ENCODE data around the gene AACS. TPM values are rescaled to one million over a fixed set of nuclear protein-coding genes. Genes with fewer than 3 reads are reported as not detected.

AACS gene
- total and polyA plus RNA-seq, 4 donors = 15.4 to 33.5 (median 17.6) TPM

DNA sequence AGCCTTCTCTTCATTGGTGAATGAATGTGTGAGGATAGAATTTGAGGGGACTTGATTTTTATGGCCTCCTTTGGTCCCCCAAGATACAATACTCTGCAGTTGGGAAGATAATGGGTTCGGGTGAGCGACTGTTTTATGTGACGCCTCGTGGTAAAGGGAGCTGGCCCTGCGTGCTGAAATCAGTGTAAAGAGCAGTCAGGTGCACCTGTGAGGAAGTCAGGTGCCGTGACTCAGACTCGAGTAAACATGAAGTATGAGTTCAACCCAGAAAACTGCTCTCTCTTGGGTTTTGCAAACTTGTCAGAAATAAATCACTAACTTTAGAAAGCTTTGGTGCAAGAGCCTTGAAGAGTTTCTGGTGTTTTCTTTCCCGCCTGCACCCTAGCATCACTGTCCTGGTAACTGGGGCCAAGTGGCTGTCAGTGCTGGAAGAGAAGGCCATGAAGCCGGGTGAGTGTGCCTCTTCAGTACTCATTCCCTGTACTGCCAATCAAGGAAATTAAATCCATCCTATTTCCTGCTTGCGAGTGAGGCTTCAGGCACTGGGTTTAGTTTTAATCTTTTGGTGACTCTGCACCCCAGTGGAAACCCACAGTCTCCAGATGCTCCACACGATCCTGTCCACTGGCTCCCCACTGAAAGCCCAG lies 59.2 kb downstream of the AACS start:
- H3K4me1 ChIP-seq (ENCODE audit: control insufficient read depth in 5 of 5, insufficient read depth in 5 of 5, low read length in 5 of 5) = peaks cover 0 to 4% (median 0%) of the 10 kb centered on the region in 5 donors
- ATAC-seq (ENCODE audit: insufficient read depth, low FRiP score) (peak; percentile 59), DNase-seq (no peak)
- H3K9ac ChIP-seq (ENCODE audit: insufficient read depth in 1 of 2, low read length in 2 of 2) = no peak overlapping the region
- peak overlapping the region in 1 of 2 donors; percentile 66 for H3K27ac ChIP-seq (ENCODE audit: low read depth in 1 of 2, low read length in 1 of 2)
- H3K9me3 ChIP-seq (ENCODE audit: control insufficient read depth in 4 of 4, insufficient read depth in 3 of 4, low read length in 3 of 4) = no peaks in the 10 kb centered on the region
- TF ChIP-seq, protein P1, sequence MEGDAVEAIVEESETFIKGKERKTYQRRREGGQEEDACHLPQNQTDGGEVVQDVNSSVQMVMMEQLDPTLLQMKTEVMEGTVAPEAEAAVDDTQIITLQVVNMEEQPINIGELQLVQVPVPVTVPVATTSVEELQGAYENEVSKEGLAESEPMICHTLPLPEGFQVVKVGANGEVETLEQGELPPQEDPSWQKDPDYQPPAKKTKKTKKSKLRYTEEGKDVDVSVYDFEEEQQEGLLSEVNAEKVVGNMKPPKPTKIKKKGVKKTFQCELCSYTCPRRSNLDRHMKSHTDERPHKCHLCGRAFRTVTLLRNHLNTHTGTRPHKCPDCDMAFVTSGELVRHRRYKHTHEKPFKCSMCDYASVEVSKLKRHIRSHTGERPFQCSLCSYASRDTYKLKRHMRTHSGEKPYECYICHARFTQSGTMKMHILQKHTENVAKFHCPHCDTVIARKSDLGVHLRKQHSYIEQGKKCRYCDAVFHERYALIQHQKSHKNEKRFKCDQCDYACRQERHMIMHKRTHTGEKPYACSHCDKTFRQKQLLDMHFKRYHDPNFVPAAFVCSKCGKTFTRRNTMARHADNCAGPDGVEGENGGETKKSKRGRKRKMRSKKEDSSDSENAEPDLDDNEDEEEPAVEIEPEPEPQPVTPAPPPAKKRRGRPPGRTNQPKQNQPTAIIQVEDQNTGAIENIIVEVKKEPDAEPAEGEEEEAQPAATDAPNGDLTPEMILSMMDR (IDR thresholded peaks at IDR 0.05; ENCODE audit: control extremely low read depth, extremely low read depth) = no peak
- no peaks in the 10 kb centered on the region for H3K27me3 ChIP-seq (ENCODE audit: control insufficient read depth in 3 of 3, insufficient read depth in 3 of 3, low read length in 2 of 3)
- no peak overlapping the region for H3K4me3 ChIP-seq
- H3K36me3 ChIP-seq (ENCODE audit: control insufficient read depth in 4 of 4, insufficient read depth in 4 of 4, low read length in 4 of 4) = peaks cover 0 to 10% (median 7%) of the 10 kb centered on the region in 4 donors
- WGBS, 2 donors = 71 to 86% methylated on average over 11 of the region's 11 CpGs

DNA sequence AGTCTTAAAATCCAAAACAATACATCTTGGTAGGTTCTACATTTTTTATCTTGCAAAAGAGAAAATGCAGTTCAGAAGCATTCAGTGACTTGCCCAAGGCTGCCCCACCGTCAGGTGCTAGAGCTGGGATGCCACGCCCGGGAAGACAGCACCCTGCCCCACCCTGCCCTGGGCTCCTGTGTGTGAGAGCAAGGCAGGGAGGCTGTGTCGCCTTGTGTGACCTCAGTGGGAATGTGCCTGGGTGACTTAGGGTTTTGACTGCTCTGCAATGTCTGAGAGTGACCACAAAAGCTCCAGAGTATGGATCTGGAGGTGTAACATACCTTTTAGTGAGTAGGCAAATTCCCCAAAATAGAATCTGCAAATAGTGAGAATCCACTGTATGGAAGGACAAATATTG lies 60.0 kb downstream of the AACS start:
- Histone ChIP-seq H3K4me3 (no peak overlapping the region), H3K36me3 (ENCODE audit: control insufficient read depth in 4 of 4, insufficient read depth in 4 of 4, low read length in 4 of 4) (peaks cover 0 to 10% (median 6%) of the 10 kb centered on the region in 4 donors), H3K27me3 (ENCODE audit: control insufficient read depth in 3 of 3, insufficient read depth in 3 of 3, low read length in 2 of 3) (no peaks in the 10 kb centered on the region), H3K27ac (ENCODE audit: low read depth in 1 of 2, low read length in 1 of 2) (peak overlapping the region in 1 of 2 donors; percentile 55), H3K4me1 (ENCODE audit: control insufficient read depth in 5 of 5, insufficient read depth in 5 of 5, low read length in 5 of 5) (peaks cover 0 to 4% (median 0%) of the 10 kb centered on the region in 5 donors), H3K9me3 (ENCODE audit: control insufficient read depth in 4 of 4, insufficient read depth in 3 of 4, low read length in 3 of 4) (peaks cover 0 to 2% (median 0%) of the 10 kb centered on the region in 4 donors), H3K9ac (ENCODE audit: insufficient read depth in 1 of 2, low read length in 2 of 2) (no peak overlapping the region)
- TF ChIP-seq, protein P1 (IDR thresholded peaks at IDR 0.05; ENCODE audit: control extremely low read depth, extremely low read depth) = no peak
- DNase-seq (no peak), ATAC-seq (ENCODE audit: insufficient read depth, low FRiP score) (no peak)
- WGBS, 2 donors = 87 to 90% methylated on average over 4 of the region's 4 CpGs

DNA sequence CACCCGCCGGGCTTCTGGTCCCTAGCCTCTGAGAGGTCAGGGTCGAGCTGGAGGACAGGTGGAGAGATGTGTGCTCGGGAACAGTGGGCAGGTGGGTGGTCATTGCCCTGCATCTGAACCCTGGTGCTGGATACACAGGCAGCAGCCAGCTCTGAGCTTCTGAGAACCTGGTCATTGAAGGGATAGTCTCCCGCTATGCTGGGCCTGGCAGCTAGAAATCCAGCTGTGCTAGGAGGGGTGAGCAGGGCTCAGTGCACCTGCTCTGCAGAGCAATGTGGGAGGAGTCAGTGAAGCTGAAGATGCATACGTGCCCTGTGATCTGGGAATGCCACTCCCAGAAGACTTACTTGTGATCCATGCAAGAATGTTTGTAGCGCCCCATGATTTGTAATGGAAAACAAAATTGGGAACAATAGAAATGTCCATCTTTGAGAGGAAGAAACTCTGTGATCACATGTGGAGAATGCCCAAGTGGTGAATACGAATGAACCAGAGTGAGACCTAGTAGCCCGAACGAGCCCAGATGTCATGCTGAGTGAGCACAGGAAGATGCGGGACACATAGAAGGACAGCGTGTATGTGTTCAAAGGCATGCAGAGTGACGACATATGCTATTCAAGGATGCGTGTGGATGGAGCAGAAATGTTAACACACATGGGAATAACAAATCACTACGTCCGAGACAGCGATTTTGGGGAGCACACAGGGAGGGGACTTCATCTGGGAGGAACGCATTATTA lies 63.4 kb downstream of the AACS start:
- DNase-seq = no peak
- Histone ChIP-seq H3K27ac (ENCODE audit: low read depth in 1 of 2, low read length in 1 of 2) (no peak overlapping the region), H3K4me1 (ENCODE audit: control insufficient read depth in 5 of 5, insufficient read depth in 5 of 5, low read length in 5 of 5) (no peaks in the 10 kb centered on the region), H3K4me3 (no peak overlapping the region), H3K9me3 (ENCODE audit: control insufficient read depth in 4 of 4, insufficient read depth in 3 of 4, low read length in 3 of 4) (peaks cover 0 to 2% (median 0%) of the 10 kb centered on the region in 4 donors), H3K36me3 (ENCODE audit: control insufficient read depth in 4 of 4, insufficient read depth in 4 of 4, low read length in 4 of 4) (peaks cover 0 to 10% (median 9%) of the 10 kb centered on the region in 4 donors), H3K27me3 (ENCODE audit: control insufficient read depth in 3 of 3, insufficient read depth in 3 of 3, low read length in 2 of 3) (no peaks in the 10 kb centered on the region), H3K9ac (ENCODE audit: insufficient read depth in 1 of 2, low read length in 2 of 2) (no peak overlapping the region)
- no peak for ATAC-seq (ENCODE audit: insufficient read depth, low FRiP score)
- 95 to 97% methylated on average over 18 of the region's 18 CpGs for WGBS, 2 donors
- TF ChIP-seq, protein P1 (IDR thresholded peaks at IDR 0.05; ENCODE audit: control extremely low read depth, extremely low read depth) = no peak
